HepG2 (cell line): ENCODE results near the gene DUS3L. TPM values are rescaled to one million over a fixed set of nuclear protein-coding genes. Genes with fewer than 3 reads are reported as not detected.

Experiments
- ATAC-seq: fragments of 200-7000 bp; cut with Tn5 transposase; 3 replicates; pipeline ENCODE4 v1.9.1; 2020; ENCODE audit warnings: mild to moderate bottlenecking, moderate library complexity
- BruUV-seq: library from RNA; stranded (reverse); fragments of 400-500 nt; replicated peaks from 2 replicates; lab custom pipeline; 2021; lab: Mats Ljungman, UMichigan
- CTCF ChIA-PET: fragments of 300-600 bp; formaldehyde crosslinking; extraction: SDS; loops from one replicate; lab custom pipeline; 2021; ENCODE audit warnings: low total read pairs, inconsistent platforms, low intra/inter-chr PET ratio; lab: Yijun Ruan, JAX
- POLR2A ChIA-PET: fragments of 350-600 bp; sonication (Branson Sonifier 250); formaldehyde crosslinking; loops from one replicate; lab custom pipeline; 2020; ENCODE audit warnings: antibody characterized with exemption, inconsistent platforms; lab: Yijun Ruan, JAX
- DNase-seq: peaks from one replicate; pipeline ENCODE4 v3.0.0-alpha.2; 2015; ENCODE audit warnings: low spot score
- FAIRE-seq: peaks from 3 replicates; lab custom pipeline; 2011; peaks lifted over from hg19 to GRCh38; lab: Jason Lieb, UNC
- H2AFZ ChIP-seq: one replicate; pipeline ENCODE4 v1.6.1; 2011; ENCODE audit warnings: low read length, inconsistent platforms
- H3K27ac ChIP-seq: fragments of 300-600 bp; 3 replicates; pipeline ENCODE4 v1.8.0; 2011; ENCODE audit warnings: mixed run types, mild to moderate bottlenecking, mixed read lengths, low read length, inconsistent platforms; ENCODE audit not compliant: insufficient read depth; ENCODE audit errors: extremely low read length
- H3K27me3 ChIP-seq, 2 experiments: fragments of 200-600 bp in 1 of 2; 2 replicates in 1 of 2; 3 replicates in 1 of 2; pipeline versions ENCODE4 v1.6.0 to v1.8.0; 2011; ENCODE audit warnings: low read length in 2 of 2, mild to moderate bottlenecking in 2 of 2, moderate library complexity in 2 of 2, inconsistent platforms in 1 of 2; ENCODE audit not compliant: insufficient read depth in 2 of 2, control insufficient read depth in 1 of 2
- H3K36me3 ChIP-seq, 2 experiments: fragments of 200-600 bp in 1 of 2; replicated peaks in 1 of 2; 2 replicates in 1 of 2; 3 replicates in 1 of 2; pipeline versions ENCODE4 v1.5.1 to v1.8.0; 2011; ENCODE audit warnings: low read length in 2 of 2, inconsistent platforms in 1 of 2; ENCODE audit not compliant: insufficient read depth in 2 of 2, control insufficient read depth in 1 of 2
- H3K4me1 ChIP-seq: 2 replicates; pipeline ENCODE4 v1.5.1; 2012; ENCODE audit warnings: low read length, inconsistent platforms; ENCODE audit not compliant: insufficient read depth
- H3K4me2 ChIP-seq: 2 replicates; pipeline ENCODE4 v1.6.0; 2011; ENCODE audit warnings: low read depth, low read length, inconsistent platforms
- H3K4me3 ChIP-seq, 3 experiments: fragments of 200-600 bp in 1 of 3; sonication (generic), shearing (Covaris generic) in 1 of 3; replicated peaks in 1 of 3; 2 replicates each; pipeline ENCODE4 v1.5.1; 2011 to 2016; ENCODE audit warnings: low read length in 3 of 3, inconsistent platforms in 2 of 3, low read depth in 2 of 3, mild to moderate bottlenecking in 2 of 3, control low read depth in 1 of 3, mixed read lengths in 1 of 3; ENCODE audit not compliant: insufficient read depth in 1 of 3
- H3K79me2 ChIP-seq: one replicate; pipeline ENCODE4 v1.6.1; 2011; ENCODE audit warnings: low read length, inconsistent platforms; ENCODE audit not compliant: insufficient read depth
- H3K9ac ChIP-seq: 2 replicates; pipeline ENCODE4 v1.6.0; 2011; ENCODE audit warnings: mild to moderate bottlenecking, low read depth, low read length, inconsistent platforms; ENCODE audit not compliant: insufficient read depth
- H3K9me3 ChIP-seq: 2 replicates; pipeline ENCODE4 v1.5.1; 2012; ENCODE audit warnings: mild to moderate bottlenecking, low read length
- H4K20me1 ChIP-seq: 2 replicates; pipeline ENCODE4 v1.6.0; 2011; ENCODE audit warnings: inconsistent platforms, mild to moderate bottlenecking, low read length, moderate library complexity; ENCODE audit not compliant: insufficient read depth
- FOXA3 ChIP-seq: IDR thresholded peaks from 2 replicates; pipeline ENCODE4 v1.6.1; 2016; ENCODE audit warnings: missing genetic modification reagents, missing compliant biosample characterization
- PAWR ChIP-seq: sonication (generic); formaldehyde crosslinking; IDR thresholded peaks from 2 replicates; pipeline ENCODE4 v1.4.0; 2020; ENCODE audit warnings: missing genetic modification reagents, mild to moderate bottlenecking, borderline replicate concordance
- PHF5A ChIP-seq: IDR thresholded peaks from one replicate; pipeline ENCODE4 v1.6.1; 2018; ENCODE audit warnings: low read depth, missing genetic modification reagents; ENCODE audit not compliant: unreplicated experiment
- SP2 ChIP-seq: sonication (generic); formaldehyde crosslinking; IDR thresholded peaks from 2 replicates; pipeline ENCODE4 v1.5.1; 2020; ENCODE audit warnings: mild to moderate bottlenecking, missing genetic modification reagents
- ZNF234 ChIP-seq: sonication (generic); formaldehyde crosslinking; conservative IDR thresholded peaks from 2 replicates; pipeline ENCODE4 v1.5.1; 2020; ENCODE audit warnings: mild to moderate bottlenecking, missing genetic modification reagents
- ZNF282 ChIP-seq: fragments of 450-650 bp; IDR thresholded peaks from 2 replicates; pipeline ENCODE4 v1.6.1; 2018; ENCODE audit not compliant: partially characterized antibody
- ZNF343 ChIP-seq: sonication (generic); formaldehyde crosslinking; IDR thresholded peaks from 2 replicates; pipeline ENCODE4 v1.4.0; 2020; ENCODE audit warnings: mild to moderate bottlenecking, missing genetic modification reagents
- ZNF44 ChIP-seq: sonication (generic); formaldehyde crosslinking; IDR thresholded peaks from 2 replicates; pipeline ENCODE4 v1.5.1; 2020; ENCODE audit warnings: mild to moderate bottlenecking, missing genetic modification reagents
- ZNF737 ChIP-seq: sonication (generic); formaldehyde crosslinking; IDR thresholded peaks from 2 replicates; pipeline ENCODE4 v1.5.0; 2020; ENCODE audit warnings: missing genetic modification reagents, mild to moderate bottlenecking, borderline replicate concordance
- WGBS: methylation state at CpG from one replicate; pipeline ENCODE4 v1.1.6; 2017; ENCODE audit warnings: low lambda C conversion rate; 5-methylcytosine and 5-hydroxymethylcytosine counted together
- in situ Hi-C: cut with HindIII; loops from 2 replicates; pipeline ENCODE4 v1.10.0; 2017; ENCODE audit warnings: low pct_unique_long_range_greater_than_20kb; ENCODE audit not compliant: extremely low pct_ligation_motif_present
- intact Hi-C: fragments of 100-400 bp; cut with micrococcal nuclease; formaldehyde crosslinking; loops from one replicate; pipeline ENCODE4 v1.10.0; 2022; ENCODE audit not compliant: unreplicated experiment
- polyA plus RNA-seq, 8 experiments: library from polyadenylated mRNA; depleted of rRNA in 3 of 8; stranded (reverse) in 7 of 8; unstranded in 1 of 8; fragments of >200 nt; fragmentation: Illumina TruSeq in 4 of 8; extraction: Trizol in 4 of 8; gene quantifications; 2 replicates each; pipeline versions ENCODE4 v1.2.1 to v1.2.3, GENCODE V29; 2011 to 2016; ENCODE audit warnings: low read depth in 4 of 8, missing spikeins in 1 of 8, mixed read lengths in 1 of 8; ENCODE audit not compliant: insufficient read depth in 1 of 8
- total RNA-seq, 5 experiments: library from RNA; depleted of rRNA; stranded (reverse); fragments of >200 nt; fragmentation: Illumina TruSeq; extraction: Trizol; gene quantifications; 2 replicates each; pipeline ENCODE4 v1.2.3, GENCODE V29; 2016; ENCODE audit warnings: low read depth in 1 of 5
- TF ChIP-seq, protein P1 (sequence below): sonication (generic); formaldehyde crosslinking; IDR thresholded peaks from 2 replicates; pipeline ENCODE4 v1.4.0; 2020; ENCODE audit warnings: missing genetic modification reagents
- TF ChIP-seq, protein P2 (sequence below): sonication (generic); formaldehyde crosslinking; IDR thresholded peaks from 2 replicates; pipeline ENCODE4 v1.5.1; 2020; ENCODE audit warnings: mild to moderate bottlenecking, moderate library complexity, missing genetic modification reagents
- TF ChIP-seq, protein P3 (sequence below): sonication (generic); formaldehyde crosslinking; IDR thresholded peaks from 2 replicates; pipeline ENCODE4 v1.4.0; 2020; ENCODE audit warnings: mild to moderate bottlenecking, missing genetic modification reagents
- TF ChIP-seq, protein P4 (sequence below), 2 experiments: sonication (generic) in 1 of 2; formaldehyde crosslinking in 1 of 2; IDR thresholded peaks; 2 replicates each; pipeline versions ENCODE4 v1.4.0 to v1.6.1; 2016 to 2020; ENCODE audit warnings: borderline replicate concordance in 1 of 2, low read depth in 1 of 2, mild to moderate bottlenecking in 1 of 2, missing genetic modification reagents in 1 of 2

The DUS3L gene
- total and polyA plus RNA-seq, 2 of the 13 experiments (the other 11 are each of a cell fraction or from before 2014, with no cell fraction given) = 13.3 to 25.1 TPM

DNA sequence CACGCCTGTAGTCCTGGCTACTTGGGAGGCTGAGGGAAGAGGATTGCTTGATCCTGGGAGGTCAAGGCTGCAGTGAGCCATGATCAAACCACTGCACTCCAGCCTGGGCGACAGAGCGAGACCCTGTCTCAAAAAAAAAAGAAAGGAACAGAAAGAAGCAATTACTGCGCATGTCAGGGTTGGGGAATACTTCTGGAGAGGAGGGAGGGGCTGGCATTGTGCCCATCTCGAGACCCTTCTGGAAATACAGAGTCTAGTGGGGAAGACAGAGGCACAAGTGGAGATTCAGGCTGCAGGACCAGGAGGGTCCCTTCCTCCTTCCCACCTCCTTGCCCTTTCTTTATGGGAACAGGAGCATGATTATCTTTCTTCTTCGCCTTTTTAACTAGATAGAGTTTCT is 37.2 kb downstream of the DUS3L start:
- BruUV-seq = no TSS peak
- H3K4me3 ChIP-seq = no peak overlapping the region
- ATAC-seq (no peak), DNase-seq (no peak), FAIRE-seq (no peak)
- H3K79me2 ChIP-seq = no peaks in the 10 kb centered on the region
- peaks cover 8% of the 10 kb centered on the region for H3K4me1 ChIP-seq
- WGBS = 12% methylated on average over 6 of the region's 6 CpGs
- intact Hi-C loops (no loop called here), in situ Hi-C loops (no loop called here)
- H3K36me3 ChIP-seq = no peaks in the 10 kb centered on the region
- H3K27me3 ChIP-seq = peaks cover 0 to 7% of the 10 kb centered on the region in 2 experiments; a peak in 1 of 5 replicates
- no peaks in the 10 kb centered on the region for H3K9me3 ChIP-seq
- no peak overlapping the region for H3K4me2 ChIP-seq
- H3K9ac ChIP-seq = no peak overlapping the region
- no peaks in the 10 kb centered on the region for H4K20me1 ChIP-seq
- H2AFZ ChIP-seq = no peak overlapping the region
- CTCF ChIA-PET = no interaction called here
- H3K27ac ChIP-seq = no peak overlapping the region
- POLR2A ChIA-PET = no interaction called here
- TF ChIP-seq ZNF343 (CRISPR knock-in tag) (no peak), PAWR (no peak), SP2 (CRISPR knock-in tag) (no peak), FOXA3 (CRISPR knock-in tag) (no peak), ZNF234 (no peak), ZNF44 (CRISPR knock-in tag) (no peak), ZNF737 (CRISPR knock-in tag) (no peak), ZNF282 (no peak), PHF5A (no peak)
- TF ChIP-seq, protein P1, sequence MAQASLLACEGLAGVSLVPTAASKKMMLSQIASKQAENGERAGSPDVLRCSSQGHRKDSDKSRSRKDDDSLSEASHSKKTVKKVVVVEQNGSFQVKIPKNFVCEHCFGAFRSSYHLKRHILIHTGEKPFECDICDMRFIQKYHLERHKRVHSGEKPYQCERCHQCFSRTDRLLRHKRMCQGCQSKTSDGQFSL (CRISPR knock-in tag) = no peak
- TF ChIP-seq, protein P2, sequence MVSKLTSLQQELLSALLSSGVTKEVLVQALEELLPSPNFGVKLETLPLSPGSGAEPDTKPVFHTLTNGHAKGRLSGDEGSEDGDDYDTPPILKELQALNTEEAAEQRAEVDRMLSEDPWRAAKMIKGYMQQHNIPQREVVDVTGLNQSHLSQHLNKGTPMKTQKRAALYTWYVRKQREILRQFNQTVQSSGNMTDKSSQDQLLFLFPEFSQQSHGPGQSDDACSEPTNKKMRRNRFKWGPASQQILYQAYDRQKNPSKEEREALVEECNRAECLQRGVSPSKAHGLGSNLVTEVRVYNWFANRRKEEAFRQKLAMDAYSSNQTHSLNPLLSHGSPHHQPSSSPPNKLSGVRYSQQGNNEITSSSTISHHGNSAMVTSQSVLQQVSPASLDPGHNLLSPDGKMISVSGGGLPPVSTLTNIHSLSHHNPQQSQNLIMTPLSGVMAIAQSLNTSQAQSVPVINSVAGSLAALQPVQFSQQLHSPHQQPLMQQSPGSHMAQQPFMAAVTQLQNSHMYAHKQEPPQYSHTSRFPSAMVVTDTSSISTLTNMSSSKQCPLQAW (CRISPR knock-in tag) = no peak
- TF ChIP-seq, protein P3, sequence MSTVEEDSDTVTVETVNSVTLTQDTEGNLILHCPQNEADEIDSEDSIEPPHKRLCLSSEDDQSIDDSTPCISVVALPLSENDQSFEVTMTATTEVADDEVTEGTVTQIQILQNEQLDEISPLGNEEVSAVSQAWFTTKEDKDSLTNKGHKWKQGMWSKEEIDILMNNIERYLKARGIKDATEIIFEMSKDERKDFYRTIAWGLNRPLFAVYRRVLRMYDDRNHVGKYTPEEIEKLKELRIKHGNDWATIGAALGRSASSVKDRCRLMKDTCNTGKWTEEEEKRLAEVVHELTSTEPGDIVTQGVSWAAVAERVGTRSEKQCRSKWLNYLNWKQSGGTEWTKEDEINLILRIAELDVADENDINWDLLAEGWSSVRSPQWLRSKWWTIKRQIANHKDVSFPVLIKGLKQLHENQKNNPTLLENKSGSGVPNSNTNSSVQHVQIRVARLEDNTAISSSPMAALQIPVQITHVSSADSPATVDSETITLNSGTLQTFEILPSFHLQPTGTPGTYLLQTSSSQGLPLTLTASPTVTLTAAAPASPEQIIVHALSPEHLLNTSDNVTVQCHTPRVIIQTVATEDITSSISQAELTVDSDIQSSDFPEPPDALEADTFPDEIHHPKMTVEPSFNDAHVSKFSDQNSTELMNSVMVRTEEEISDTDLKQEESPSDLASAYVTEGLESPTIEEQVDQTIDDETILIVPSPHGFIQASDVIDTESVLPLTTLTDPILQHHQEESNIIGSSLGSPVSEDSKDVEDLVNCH (CRISPR knock-in tag) = no peak
- TF ChIP-seq, protein P4, sequence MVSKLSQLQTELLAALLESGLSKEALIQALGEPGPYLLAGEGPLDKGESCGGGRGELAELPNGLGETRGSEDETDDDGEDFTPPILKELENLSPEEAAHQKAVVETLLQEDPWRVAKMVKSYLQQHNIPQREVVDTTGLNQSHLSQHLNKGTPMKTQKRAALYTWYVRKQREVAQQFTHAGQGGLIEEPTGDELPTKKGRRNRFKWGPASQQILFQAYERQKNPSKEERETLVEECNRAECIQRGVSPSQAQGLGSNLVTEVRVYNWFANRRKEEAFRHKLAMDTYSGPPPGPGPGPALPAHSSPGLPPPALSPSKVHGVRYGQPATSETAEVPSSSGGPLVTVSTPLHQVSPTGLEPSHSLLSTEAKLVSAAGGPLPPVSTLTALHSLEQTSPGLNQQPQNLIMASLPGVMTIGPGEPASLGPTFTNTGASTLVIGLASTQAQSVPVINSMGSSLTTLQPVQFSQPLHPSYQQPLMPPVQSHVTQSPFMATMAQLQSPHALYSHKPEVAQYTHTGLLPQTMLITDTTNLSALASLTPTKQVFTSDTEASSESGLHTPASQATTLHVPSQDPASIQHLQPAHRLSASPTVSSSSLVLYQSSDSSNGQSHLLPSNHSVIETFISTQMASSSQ (IDR thresholded peaks at IDR 0.05; ENCODE audit: low read depth) = no peak
- TF ChIP-seq, protein P4 (CRISPR knock-in tag; IDR thresholded peaks at IDR 0.05; ENCODE audit: borderline replicate concordance) = no peak
